ENCODE data around the gene PMIS2. TPM values are rescaled to one million over a fixed set of nuclear protein-coding genes. Genes with fewer than 3 reads are reported as not detected.

Gene PMIS2
- total RNA-seq: not detected in 2 replicates

GRCh38 chr19:35585848-35586247 lies at the start of gene PMIS2:
PMIS2 (plus strand) TSS chr19:35586173; CDS start chr19:35586260, 87 bp downstream.

GRCh38 chr19:35545001-35545854 lies 40.7 kb upstream of the PMIS2 start, which contains the start of gene TMEM147:
TMEM147 (plus strand) TSS chr19:35545626; CDS start chr19:35545740, 114 bp downstream.

GRCh38 chr19:35563207-35563829 lies 22.7 kb upstream of the PMIS2 start, which contains the start of gene ATP4A:
ATP4A (minus strand) TSS chr19:35563658; CDS start chr19:35563629, 29 bp downstream.

GRCh38 chr19:35612559-35613321 lies 26.8 kb downstream of the PMIS2 start, which contains the start of gene HAUS5:
HAUS5 (plus strand) TSS chr19:35612735; CDS start chr19:35612795, 60 bp downstream.

GRCh38 chr19:35628565-35629331 lies 42.8 kb downstream of the PMIS2 start, which contains the start of gene RBM42:
RBM42 (plus strand) TSS chr19:35629036; CDS start chr19:35629154, 118 bp downstream.

Other genes with a start within 250 kb of the PMIS2 start
- not detected in 2 replicates for gene FFAR1, start 238.3 kb upstream of the PMIS2 start, total RNA-seq
- not detected in 2 replicates for gene FFAR3, start 227.7 kb upstream of the PMIS2 start, total RNA-seq
- not detected in 2 replicates for gene GPR42, start 215.1 kb upstream of the PMIS2 start, total RNA-seq
- not detected in 2 replicates for gene FFAR2, start 137.9 kb upstream of the PMIS2 start, total RNA-seq
- gene KRTDAP, start 95.7 kb upstream of the PMIS2 start, total RNA-seq: not detected in 2 replicates
- not detected in 2 replicates for gene DMKN, start 72.5 kb upstream of the PMIS2 start, total RNA-seq
- gene SBSN, start 57.9 kb upstream of the PMIS2 start, total RNA-seq: 0.09 TPM in 1 of 2 replicates, not detected in the other
- not detected in 2 replicates for gene GAPDHS, start 52.7 kb upstream of the PMIS2 start, total RNA-seq
- 72.9 and 73.4 TPM in 2 replicates for gene TMEM147, start 40.5 kb upstream of the PMIS2 start, total RNA-seq
- gene ATP4A, start 22.5 kb upstream of the PMIS2 start, total RNA-seq: not detected in 2 replicates
- 6.5 and 6.7 TPM in 2 replicates for gene HAUS5, start 26.6 kb downstream of the PMIS2 start, total RNA-seq
- gene RBM42, start 42.9 kb downstream of the PMIS2 start, total RNA-seq: 35.3 and 36.1 TPM in 2 replicates
- gene ETV2, start 55.6 kb downstream of the PMIS2 start, total RNA-seq: 0.09 and 0.18 TPM in 2 replicates
- gene COX6B1, start 62.1 kb downstream of the PMIS2 start, total RNA-seq: 365 and 476 TPM in 2 replicates
- gene UPK1A, start 80.3 kb downstream of the PMIS2 start, total RNA-seq: not detected in 2 replicates
- gene ZBTB32, start 118.4 kb downstream of the PMIS2 start, total RNA-seq: not detected in 2 replicates
- 6.2 and 8.8 TPM in 2 replicates for gene KMT2B, start 131.8 kb downstream of the PMIS2 start, total RNA-seq
- 0.09 and 1.3 TPM in 2 replicates for gene IGFLR1, start 156.3 kb downstream of the PMIS2 start, total RNA-seq
- 2.9 and 4.8 TPM in 2 replicates for gene U2AF1L4, start 159.2 kb downstream of the PMIS2 start, total RNA-seq
- 10.3 and 18.1 TPM in 2 replicates for gene PSENEN, start 159.5 kb downstream of the PMIS2 start, total RNA-seq
- gene LIN37, start 162.4 kb downstream of the PMIS2 start, total RNA-seq: 4.0 and 9.5 TPM in 2 replicates
- 0.09 and 2.8 TPM in 2 replicates for gene HSPB6, start 170.9 kb downstream of the PMIS2 start, total RNA-seq
- 2.2 and 2.3 TPM in 2 replicates for gene PROSER3, start 172.0 kb downstream of the PMIS2 start, total RNA-seq
- 1.3 and 1.4 TPM in 2 replicates for gene ARHGAP33, start 189.4 kb downstream of the PMIS2 start, total RNA-seq
- gene PRODH2, start 226.7 kb downstream of the PMIS2 start, total RNA-seq: not detected in 2 replicates